H1 (cell line): Measurements from ENCODE around the gene HOMER2. TPM values are rescaled to one million over a fixed set of nuclear protein-coding genes. Genes with fewer than 3 reads are reported as not detected.

Experiments
- CTCF ChIA-PET: fragments of 300-600 bp; sonication (Branson Sonifier 250); formaldehyde crosslinking; loops from one replicate; lab custom pipeline; 2021; ENCODE audit not compliant: partially characterized antibody; lab: Charles Lee
- POLR2A ChIA-PET: fragments of 300-600 bp; sonication (Branson Sonifier 250); formaldehyde crosslinking; loops from one replicate; lab custom pipeline; 2021; ENCODE audit warnings: inconsistent platforms; ENCODE audit not compliant: partially characterized antibody; lab: Charles Lee
- DNase-seq, 2 experiments: peaks; one replicate each; pipeline versions ENCODE4 v3.0.0 to v3.0.0-alpha.2; 2010 to 2022; ENCODE audit warnings: low spot score in 2 of 2, low read depth in 1 of 2, mixed read lengths in 1 of 2
- FAIRE-seq: peaks from 2 replicates; lab custom pipeline; 2011; peaks lifted over from hg19 to GRCh38; lab: Jason Lieb, UNC
- H2AFZ ChIP-seq: 2 replicates; pipeline ENCODE4 v1.8.1; 2012; ENCODE audit warnings: low read length, inconsistent platforms
- H2AK5ac ChIP-seq: 2 replicates; pipeline ENCODE4 v1.6.1; 2013; ENCODE audit warnings: low read depth, low read length
- H2BK120ac ChIP-seq: replicated peaks from 2 replicates; pipeline ENCODE3; 2013; ENCODE audit warnings: low read depth, low read length, inconsistent platforms
- H2BK12ac ChIP-seq: 2 replicates; pipeline ENCODE4 v1.6.1; 2013; ENCODE audit warnings: low read depth, low read length
- H2BK15ac ChIP-seq: 2 replicates; pipeline ENCODE4 v1.6.1; 2013; ENCODE audit warnings: low read length
- H2BK20ac ChIP-seq: 2 replicates; pipeline ENCODE4 v1.6.1; 2013; ENCODE audit warnings: low read length
- H2BK5ac ChIP-seq: 2 replicates; pipeline ENCODE4 v1.6.1; 2013; ENCODE audit warnings: low read depth, low read length
- H3K14ac ChIP-seq: 2 replicates; pipeline ENCODE4 v1.6.1; 2013; ENCODE audit warnings: inconsistent platforms; ENCODE audit not compliant: insufficient read length
- H3K18ac ChIP-seq: 2 replicates; pipeline ENCODE4 v1.6.1; 2013; ENCODE audit warnings: low read length; ENCODE audit errors: extremely low read depth
- H3K23ac ChIP-seq: 2 replicates; pipeline ENCODE4 v1.6.1; 2013; ENCODE audit warnings: inconsistent platforms; ENCODE audit not compliant: insufficient read length
- H3K23me2 ChIP-seq: 2 replicates; pipeline ENCODE4 v1.6.1; 2013; ENCODE audit warnings: low read depth, low read length
- H3K27ac ChIP-seq: 2 replicates; pipeline ENCODE4 v1.6.1; 2011; ENCODE audit warnings: low read depth, low read length, inconsistent platforms
- H3K27me3 ChIP-seq, 4 experiments: replicated peaks in 1 of 4; 1 replicate in 1 of 4; 2 replicates in 3 of 4; pipeline versions ENCODE4 v1.6.1 to v1.8.1; 2011 to 2013; ENCODE audit warnings: low read length in 3 of 4, mild to moderate bottlenecking in 3 of 4, inconsistent platforms in 2 of 4, mixed read lengths in 2 of 4, moderate library complexity in 1 of 4; ENCODE audit not compliant: control insufficient read depth in 3 of 4, insufficient read depth in 3 of 4; ENCODE audit errors: extremely low read depth in 1 of 4
- H3K36me3 ChIP-seq, 4 experiments: 2 replicates each; pipeline versions ENCODE4 v1.6.1 to v1.8.1; 2011 to 2013; ENCODE audit warnings: mild to moderate bottlenecking in 4 of 4, low read length in 3 of 4, moderate library complexity in 2 of 4, control low read depth in 1 of 4, inconsistent platforms in 1 of 4; ENCODE audit not compliant: insufficient read depth in 4 of 4, control insufficient read depth in 2 of 4
- H3K4ac ChIP-seq: replicated peaks from 2 replicates; pipeline ENCODE3; 2013; ENCODE audit warnings: low read length, low read depth, mixed read lengths, inconsistent platforms; ENCODE audit not compliant: insufficient read length
- H3K4me1 ChIP-seq, 4 experiments: replicated peaks in 1 of 4; 1 replicate in 1 of 4; 2 replicates in 3 of 4; pipeline versions ENCODE4 v1.6.1 to v1.8.1; 2011 to 2013; ENCODE audit warnings: low read length in 3 of 4, inconsistent platforms in 2 of 4, mixed read lengths in 1 of 4; ENCODE audit not compliant: insufficient read depth in 4 of 4, control insufficient read depth in 3 of 4
- H3K4me2 ChIP-seq, 2 experiments: 2 replicates each; pipeline versions ENCODE4 v1.6.1 to v1.8.1; 2011 to 2013; ENCODE audit warnings: low read depth in 2 of 2, low read length in 2 of 2, control low read depth in 1 of 2, inconsistent platforms in 1 of 2, mild to moderate bottlenecking in 1 of 2; ENCODE audit not compliant: insufficient read depth in 1 of 2
- H3K4me3 ChIP-seq, 4 experiments: fragments of 200-600, 300-600 bp in 1 of 4; sonication (generic), shearing (Covaris generic), sonication (Bioruptor Twin) in 1 of 4; 2 replicates each; pipeline versions ENCODE4 v1.5.1 to v1.8.1; 2011 to 2016; ENCODE audit warnings: low read length in 4 of 4, low read depth in 3 of 4, control low read depth in 2 of 4, inconsistent platforms in 2 of 4, mild to moderate bottlenecking in 2 of 4, mixed read lengths in 1 of 4, moderate library complexity in 1 of 4; ENCODE audit not compliant: insufficient read depth in 2 of 4; ENCODE audit errors: extremely low read depth in 1 of 4
- H3K56ac ChIP-seq: replicated peaks from 2 replicates; pipeline ENCODE3; 2013; ENCODE audit warnings: low read depth, mild to moderate bottlenecking, mixed read lengths, low read length, inconsistent platforms; ENCODE audit not compliant: insufficient read length
- H3K79me1 ChIP-seq: 2 replicates; pipeline ENCODE4 v1.6.1; 2013; ENCODE audit warnings: low read depth, low read length, control low read depth
- H3K79me2 ChIP-seq, 2 experiments: 2 replicates each; pipeline versions ENCODE4 v1.6.1 to v1.8.1; 2012 to 2013; ENCODE audit warnings: low read length in 2 of 2, mild to moderate bottlenecking in 2 of 2, inconsistent platforms in 1 of 2; ENCODE audit not compliant: insufficient read depth in 2 of 2, control insufficient read depth in 1 of 2
- H3K9ac ChIP-seq, 4 experiments: replicated peaks in 1 of 4; 1 replicate in 1 of 4; 2 replicates in 3 of 4; pipeline versions ENCODE4 v1.6.1 to v1.8.1; 2011 to 2013; ENCODE audit warnings: low read depth in 3 of 4, low read length in 3 of 4, control low read depth in 2 of 4, mild to moderate bottlenecking in 2 of 4, moderate library complexity in 2 of 4, inconsistent platforms in 1 of 4; ENCODE audit errors: extremely low read depth in 1 of 4
- H3K9me3 ChIP-seq, 2 experiments: 2 replicates each; pipeline versions ENCODE4 v1.6.1 to v1.8.1; 2012 to 2013; ENCODE audit warnings: mild to moderate bottlenecking in 2 of 2, moderate library complexity in 2 of 2, control low read depth in 1 of 2, inconsistent platforms in 1 of 2, low read depth in 1 of 2, low read length in 1 of 2, mixed read lengths in 1 of 2; ENCODE audit not compliant: insufficient read depth in 2 of 2
- H4K20me1 ChIP-seq, 2 experiments: replicated peaks in 1 of 2; 2 replicates each; pipeline versions ENCODE3 to v1.8.1; 2011 to 2013; ENCODE audit warnings: inconsistent platforms in 2 of 2, low read length in 2 of 2, mild to moderate bottlenecking in 1 of 2; ENCODE audit not compliant: insufficient read depth in 2 of 2, control insufficient read depth in 1 of 2
- H4K5ac ChIP-seq: 2 replicates; pipeline ENCODE4 v1.6.1; 2013; ENCODE audit warnings: low read length, low read depth, mixed read lengths, inconsistent platforms; ENCODE audit not compliant: insufficient read length
- H4K8ac ChIP-seq: 2 replicates; pipeline ENCODE4 v1.8.0; 2013; ENCODE audit warnings: mild to moderate bottlenecking, moderate library complexity, low read length, inconsistent platforms; ENCODE audit not compliant: insufficient read depth; ENCODE audit errors: extremely low read depth
- H4K91ac ChIP-seq: replicated peaks from 2 replicates; pipeline ENCODE3; 2013; ENCODE audit warnings: low read length, mixed read lengths, inconsistent platforms; ENCODE audit not compliant: insufficient read length
- BRCA1 ChIP-seq: IDR thresholded peaks from 2 replicates; pipeline ENCODE4 v1.6.1; 2012; ENCODE audit warnings: low read depth, low read length, improper control_type of control experiment
- CBX8 ChIP-seq: fragments of 300-800, 300-1000 bp; sonication (generic); IDR thresholded peaks from 2 replicates; pipeline ENCODE4 v1.7.1; 2016; ENCODE audit warnings: low read depth, low read length, borderline replicate concordance
- CREB1 ChIP-seq: IDR thresholded peaks from 2 replicates; pipeline ENCODE4 v1.6.1; 2012; ENCODE audit warnings: inconsistent platforms
- EP300 ChIP-seq, 2 experiments: IDR thresholded peaks; 1 replicate in 1 of 2; 2 replicates in 1 of 2; pipeline ENCODE4 v1.6.1; 2011 to 2012; ENCODE audit warnings: low read depth in 2 of 2, low read length in 2 of 2, mild to moderate bottlenecking in 2 of 2, borderline replicate concordance in 1 of 2, inconsistent platforms in 1 of 2, moderate library complexity in 1 of 2
- JUND ChIP-seq: IDR thresholded peaks from 2 replicates; pipeline ENCODE4 v1.6.1; 2011; ENCODE audit warnings: mild to moderate bottlenecking, improper control_type of control experiment, low read length
- RNF2 ChIP-seq: fragments of 200-900, 300-1000 bp; sonication (generic); IDR thresholded peaks from 2 replicates; pipeline ENCODE4 v1.7.1; 2016; ENCODE audit warnings: borderline replicate concordance, low read depth, mild to moderate bottlenecking, antibody characterized with exemption, low read length; ENCODE audit not compliant: poor library complexity, severe bottlenecking; ENCODE audit errors: missing control alignments
- SAP30 ChIP-seq: fragments of 300-600 bp; sonication (generic); IDR thresholded peaks from 2 replicates; pipeline ENCODE4 v1.7.1; 2012; ENCODE audit warnings: low read length, moderate library complexity, mild to moderate bottlenecking, inconsistent platforms; ENCODE audit not compliant: insufficient read depth, insufficient replicate concordance
- SIN3A ChIP-seq, 2 experiments: IDR thresholded peaks in 1 of 2; conservative IDR thresholded peaks in 1 of 2; 2 replicates each; pipeline ENCODE4 v1.6.1; 2011 to 2012; ENCODE audit warnings: low read length in 2 of 2, improper control_type of control experiment in 1 of 2, low read depth in 1 of 2, mild to moderate bottlenecking in 1 of 2
- SIX5 ChIP-seq: IDR thresholded peaks from 2 replicates; pipeline ENCODE4 v1.6.1; 2011; ENCODE audit warnings: mild to moderate bottlenecking, low read depth, low read length
- SP1 ChIP-seq: IDR thresholded peaks from 2 replicates; pipeline ENCODE4 v1.6.1; 2011; ENCODE audit warnings: low read depth, low read length
- TAF1 ChIP-seq: IDR thresholded peaks from 2 replicates; pipeline ENCODE4 v1.6.1; 2011; ENCODE audit warnings: mild to moderate bottlenecking, low read depth, low read length
- YY1 ChIP-seq: IDR thresholded peaks from 2 replicates; pipeline ENCODE4 v1.6.1; 2011; ENCODE audit warnings: low read depth, mild to moderate bottlenecking, low read length
- WGBS, 2 experiments: shearing (Covaris generic) in 1 of 2; methylation state at CpG; one replicate each; pipeline versions ENCODE4 v1.1.6 to v1.1.7; 2013 to 2015; ENCODE audit warnings: low lambda C conversion rate in 2 of 2, mixed read lengths in 2 of 2, inconsistent platforms in 1 of 2, low coverage in 1 of 2, missing lambda C conversion rate in 1 of 2; ENCODE audit not compliant: insufficient replicate concordance in 2 of 2, insufficient coverage in 1 of 2, insufficient read length in 1 of 2; ENCODE audit errors: extremely low coverage in 1 of 2, missing lambda C conversion rate in 1 of 2; 5-methylcytosine and 5-hydroxymethylcytosine counted together
- polyA plus RNA-seq, 7 experiments: library from polyadenylated mRNA; depleted of rRNA in 3 of 7; stranded (reverse) in 5 of 7; unstranded in 2 of 7; fragments of >200 nt in 5 of 7; fragments of 200-250 nt in 2 of 7; gene quantifications; 1 replicate in 5 of 7; 2 replicates in 1 of 7; 4 replicates in 1 of 7; pipeline versions ENCODE4 v1.2.1 to v1.2.3, GENCODE V29; 2011 to 2013; ENCODE audit warnings: missing spikeins in 2 of 7, mixed read lengths in 2 of 7
- total RNA-seq: library from RNA; stranded (reverse); fragmentation: NEBNext Ultra II Directional; extraction: Animal tissue kit (Norgen Biotek cat#: 25700); gene quantifications from 2 replicates; pipeline ENCODE4 v1.2.1, GENCODE V29; 2021

Gene HOMER2
- total and polyA plus RNA-seq, 2 of the 8 experiments (the other 6 are each of a cell fraction or from before 2014, with no cell fraction given), result 12.5 to 27.6 TPM

- Histone ChIP-seq H2AK5ac (no peak overlapping the region), H2BK120ac (no peak overlapping the region), H2BK15ac (no peak overlapping the region), H4K91ac (no peak overlapping the region), H4K8ac (no peak overlapping the region), H3K79me2 (no peaks in the 10 kb centered on the region), H3K9ac (no peak overlapping the region), H3K14ac (no peak overlapping the region), H2AFZ (no peak overlapping the region), H3K79me1 (no peaks in the 10 kb centered on the region), H4K20me1 (peaks cover 0 to 1% of the 10 kb centered on the region in 2 experiments), H3K9me3 (no peaks in the 10 kb centered on the region), H3K4ac (no peak overlapping the region), H3K27ac (no peak overlapping the region), H4K5ac (no peak overlapping the region), H2BK20ac (no peak overlapping the region), H2BK12ac (no peak overlapping the region), H3K23me2 (no peaks in the 10 kb centered on the region), H2BK5ac (no peak overlapping the region), H3K4me2 (no peak overlapping the region), H3K36me3 (no peaks in the 10 kb centered on the region), H3K4me1 (no peaks in the 10 kb centered on the region), H3K4me3 (no peak overlapping the region), H3K18ac (no peak overlapping the region), H3K27me3 (no peaks in the 10 kb centered on the region), H3K56ac (no peak overlapping the region), H3K23ac (no peak overlapping the region)
- ChIA-PET CTCF (interaction anchor here (0.6 to 1.6 kb wide), 5 partner anchors 11 to 134 kb away, joined by 3 to 6 read pairs (median 4); no protein-coding TSS in a partner anchor), POLR2A (no interaction called here)
- DNase-seq (no peak), FAIRE-seq (no peak)
- WGBS, 2 experiments, result 95% methylated on average over 10 of the region's 10 CpGs; no CpG with 5 or more reads in 1 of the 2 experiments
- TF ChIP-seq YY1, result no peak
- TF ChIP-seq SIX5, result no peak
- TF ChIP-seq EP300 (IDR thresholded peaks at IDR 0.05; ENCODE audit: borderline replicate concordance in 1 of 2, low read depth in 2 of 2, low read length in 2 of 2), result no peak
- no peak for TF ChIP-seq TAF1
- TF ChIP-seq CBX8, result no peak
- no peak for TF ChIP-seq SIN3A (conservative IDR thresholded peaks at IDR 0.05 in 1 of 2, IDR thresholded peaks at IDR 0.05 in 1 of 2; ENCODE audit: low read depth in 1 of 2, low read length in 2 of 2)
- TF ChIP-seq SP1, result no peak
- no peak for TF ChIP-seq BRCA1
- no peak for TF ChIP-seq JUND
- no peak for TF ChIP-seq SAP30
- TF ChIP-seq RNF2, result no peak
- TF ChIP-seq CREB1, result no peak
Observed at GRCh38 chr15:82856397-82857170, 95.9 kb downstream of the HOMER2 start.
